GM21619 (cell line): ENCODE results near the gene ZSWIM8.
"Not testable (repeated sequence)": the region's sequence is repeated elsewhere in the genome, so short reads cannot be mapped to it uniquely, and the experiment has no call there.

Experiments
- ATAC-seq: cut with Tn5 transposase; IDR thresholded peaks from one replicate; pipeline ENCODE4 v1.9.1; 2021; ENCODE audit not compliant: unreplicated experiment

The ZSWIM8 gene

DNA sequence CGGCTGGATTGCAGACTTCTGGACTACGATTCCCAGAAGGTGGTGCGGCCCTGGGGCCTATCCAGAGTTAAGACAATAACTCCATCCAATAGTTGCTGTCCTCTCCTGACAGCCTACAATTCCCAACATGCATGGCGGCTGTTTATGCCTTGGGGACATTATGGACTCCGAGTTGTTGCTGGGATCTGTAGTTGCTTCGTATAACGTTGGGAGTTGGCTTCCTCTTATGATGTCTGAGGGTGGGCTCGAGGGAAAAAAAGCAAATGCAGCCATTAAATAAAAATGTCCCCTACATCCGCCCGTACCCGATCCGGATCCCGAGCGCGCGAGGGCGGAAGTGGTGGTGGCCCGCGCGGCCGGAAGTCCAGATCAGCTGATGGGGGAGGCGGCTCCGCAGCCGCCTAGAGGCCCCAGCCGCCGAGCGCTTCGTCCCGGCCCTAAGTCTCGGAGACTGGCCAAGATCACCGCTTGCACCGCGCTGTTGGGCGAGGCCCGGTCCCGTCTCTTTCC lies at the start of gene ZSWIM8:
TSS of gene ZSWIM8 (plus strand) at position 396 of the 510 bp plus-strand sequence. CDS start 273 bp downstream, outside the sequence.
- ATAC-seq, result peak; percentile 70

DNA sequence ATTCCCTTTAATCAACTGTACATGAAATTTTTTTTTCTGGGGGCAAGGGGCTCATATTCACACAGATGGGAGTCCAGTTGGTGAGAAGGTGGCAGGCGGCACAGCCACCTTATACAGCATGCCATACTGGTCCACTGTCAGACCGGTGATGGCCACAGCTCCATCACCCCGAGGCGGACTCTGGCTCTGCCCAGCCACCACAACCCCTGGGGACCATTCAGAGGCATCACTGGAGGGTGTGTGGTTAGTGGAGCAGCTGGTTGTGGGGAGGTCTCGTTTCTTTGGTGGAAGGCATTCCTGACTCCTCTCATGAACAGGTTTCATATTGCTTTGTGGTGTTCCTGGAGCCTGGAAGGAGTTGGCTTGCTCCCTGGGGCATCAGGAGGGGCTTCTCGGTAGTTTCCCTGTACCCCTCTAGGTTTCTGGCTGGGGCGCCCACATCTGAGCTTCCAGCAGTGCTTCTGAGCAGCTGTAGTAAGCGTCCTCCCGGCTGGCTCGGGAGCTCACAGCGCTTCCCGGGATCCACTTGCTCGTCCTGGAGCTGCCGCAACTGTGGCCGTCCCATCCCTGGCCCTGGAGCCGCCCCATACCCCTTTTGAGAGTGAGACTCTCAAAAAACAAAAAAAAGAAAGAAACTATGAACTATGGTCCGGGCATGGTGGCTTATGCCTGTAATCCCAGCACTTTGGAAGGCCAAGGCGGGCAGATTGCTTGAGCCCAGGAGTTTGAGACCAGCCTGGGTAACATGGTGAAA lies 44.7 kb upstream of the ZSWIM8 start:
- ATAC-seq, result not testable (repeated sequence)

- no peak for ATAC-seq
These were observed 43.0 kb upstream of the ZSWIM8 start for GRCh38 chr10:73742454-73742734.

- no peak for ATAC-seq
These were observed 42.0 kb upstream of the ZSWIM8 start for GRCh38 chr10:73743327-73743904.

DNA sequence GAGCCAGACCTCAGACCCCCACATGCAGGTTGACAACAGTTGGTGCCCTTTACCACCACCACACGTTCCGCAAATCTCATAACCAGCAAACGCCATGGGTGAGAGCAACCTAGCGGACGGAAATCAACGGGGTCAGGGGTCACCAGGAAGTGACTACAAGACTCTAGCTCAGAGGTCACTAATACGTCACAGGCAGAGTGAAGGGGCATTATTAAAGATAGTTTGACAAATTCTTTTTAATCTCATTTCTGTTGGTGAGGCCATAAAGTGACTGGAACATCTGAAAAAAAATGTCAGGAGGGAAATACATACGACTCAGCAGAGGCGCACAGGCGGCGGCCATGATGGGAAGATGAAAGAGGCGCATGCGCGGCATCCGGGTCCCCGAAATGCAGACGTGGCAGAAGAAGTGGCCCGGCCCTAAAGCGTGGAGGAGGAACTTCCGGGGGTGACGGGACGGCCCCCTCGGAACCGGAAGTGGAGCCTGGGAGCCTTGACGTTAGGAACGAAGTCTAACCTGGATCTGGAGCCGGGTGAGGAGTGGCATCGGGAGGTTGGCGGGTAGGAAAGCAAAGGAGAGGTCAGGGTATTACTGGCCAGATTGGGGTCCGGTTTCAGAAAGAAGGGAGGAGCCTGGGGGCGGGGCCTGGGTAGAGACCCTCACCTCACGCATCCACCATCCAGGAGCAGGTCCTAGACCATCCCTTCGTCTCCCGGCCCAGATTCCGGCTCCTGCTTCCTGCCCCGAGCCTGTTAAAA lies 41.3 kb upstream of the ZSWIM8 start, which contains the start of gene SEC24C:
TSS of gene SEC24C (plus strand) at position 468 of the 759 bp plus-strand sequence. CDS start 2,461 bp downstream, outside the sequence.
- peak; percentile 88 for ATAC-seq

- peak; percentile 6 for ATAC-seq
These were observed 40.8 kb upstream of the ZSWIM8 start for GRCh38 chr10:73744664-73744975.

GRCh38 chr10:73746721-73747120 lies 38.7 kb upstream of the ZSWIM8 start:
- ATAC-seq, result no peak

GRCh38 chr10:73750819-73751218 lies 34.6 kb upstream of the ZSWIM8 start:
- no peak for ATAC-seq

- ATAC-seq, result no peak
These were observed 29.2 kb upstream of the ZSWIM8 start for GRCh38 chr10:73756183-73756582.

GRCh38 chr10:73758704-73759511 lies 26.5 kb upstream of the ZSWIM8 start:
- ATAC-seq, result no peak

DNA sequence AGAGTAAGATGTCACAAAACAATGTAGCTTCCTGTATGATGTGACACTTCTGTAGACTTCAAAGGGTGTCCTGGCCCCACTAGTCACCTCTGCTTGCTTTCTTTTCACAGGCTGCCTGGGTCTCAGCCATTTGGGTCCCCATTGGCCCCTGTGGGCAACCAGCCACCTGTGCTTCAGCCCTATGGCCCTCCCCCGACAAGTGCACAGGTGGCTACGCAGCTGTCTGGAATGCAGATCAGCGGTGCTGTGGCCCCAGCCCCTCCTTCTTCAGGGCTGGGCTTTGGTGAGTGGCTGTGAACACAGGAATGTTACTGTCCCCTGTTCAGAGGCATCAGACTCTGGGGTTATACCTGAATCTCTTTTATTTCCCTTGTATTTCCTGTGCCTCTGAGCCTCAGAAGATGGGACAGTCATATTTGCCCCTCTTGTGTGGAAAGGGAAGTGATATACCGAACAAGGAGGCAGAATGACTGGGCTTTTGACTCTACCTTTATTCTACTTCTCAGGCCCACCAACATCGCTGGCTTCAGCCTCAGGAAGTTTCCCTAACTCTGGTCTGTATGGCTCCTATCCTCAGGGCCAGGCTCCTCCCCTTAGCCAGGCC lies 25.8 kb upstream of the ZSWIM8 start:
- peak; percentile 43 for ATAC-seq

DNA sequence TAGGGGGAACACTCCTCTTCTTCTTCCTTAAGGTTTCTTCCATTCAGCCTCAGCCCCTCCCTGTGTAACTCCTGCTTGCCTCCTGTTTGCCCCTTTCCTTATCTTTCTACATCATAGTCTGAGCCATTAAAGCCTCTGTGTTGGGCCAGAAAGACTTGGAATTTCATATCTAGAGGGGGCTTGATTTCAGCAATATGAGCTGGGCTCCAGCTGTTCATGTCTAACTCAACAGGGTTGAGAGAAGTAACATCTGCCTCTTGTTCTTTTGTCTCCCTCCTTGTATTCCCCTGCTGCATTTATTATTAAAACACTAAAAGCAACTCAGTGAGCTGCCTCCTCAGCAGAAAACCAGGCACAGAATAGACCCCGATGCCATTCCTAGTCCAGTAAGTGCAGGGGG lies 23.6 kb upstream of the ZSWIM8 start:
- no peak for ATAC-seq

DNA sequence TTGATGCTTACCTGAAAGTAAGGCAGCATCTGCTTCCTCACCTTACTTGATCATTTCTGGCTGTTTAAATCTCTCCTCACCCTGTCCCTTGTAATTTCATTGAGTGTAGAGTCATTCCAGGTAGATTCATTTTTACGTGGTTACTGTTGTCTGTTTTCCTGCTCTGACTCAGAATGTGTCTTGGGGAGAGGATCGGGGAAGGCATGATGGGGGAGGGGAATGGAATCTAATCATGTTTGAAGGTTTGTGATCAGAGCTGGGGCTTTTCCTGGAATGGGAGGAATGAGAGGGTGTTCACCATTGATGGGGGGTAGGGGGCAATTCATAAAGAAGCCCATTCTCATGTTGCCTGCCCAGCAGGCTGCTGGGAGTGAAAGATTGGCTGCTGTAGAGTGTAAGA lies 22.5 kb upstream of the ZSWIM8 start:
- ATAC-seq, result no peak

DNA sequence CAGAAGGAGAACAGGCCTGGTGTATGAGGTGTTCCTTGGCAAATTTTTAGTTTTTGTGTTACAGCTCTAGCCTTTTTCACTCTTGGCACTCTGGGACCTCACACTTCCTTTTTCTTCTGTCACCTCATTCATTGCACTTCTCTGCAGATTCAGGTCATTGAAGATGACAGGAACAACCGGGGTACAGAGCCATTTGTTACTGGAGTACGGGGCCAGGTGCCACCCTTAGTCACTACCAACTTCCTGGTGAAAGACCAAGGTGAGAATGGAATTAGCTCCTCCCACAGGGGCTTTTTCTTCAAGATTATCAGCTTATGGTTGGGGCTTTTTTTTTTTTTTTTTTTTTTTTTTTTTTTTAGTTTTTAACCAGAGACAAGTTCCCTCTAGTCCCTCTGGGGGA lies 22.1 kb upstream of the ZSWIM8 start:
- ATAC-seq, result no peak

GRCh38 chr10:73765066-73765465 lies 20.3 kb upstream of the ZSWIM8 start:
- ATAC-seq, result no peak

DNA sequence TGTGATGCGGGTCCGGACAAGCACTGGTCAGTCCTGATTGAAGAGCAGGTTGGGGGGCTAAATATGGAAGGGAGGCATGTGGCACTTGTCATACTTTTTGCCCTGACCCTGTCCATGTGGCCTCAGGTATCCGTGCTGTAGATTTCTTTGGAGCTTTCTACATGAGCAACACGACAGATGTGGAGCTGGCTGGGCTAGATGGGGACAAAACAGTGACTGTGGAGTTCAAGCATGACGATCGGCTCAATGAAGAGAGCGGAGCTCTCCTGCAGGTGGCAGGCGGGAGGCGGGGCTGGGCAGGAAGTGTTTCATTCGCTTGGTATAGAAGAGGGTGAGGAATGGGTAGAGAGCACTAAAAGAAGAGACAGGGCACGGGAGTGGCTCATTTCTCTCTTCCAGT lies 16.5 kb upstream of the ZSWIM8 start:
- no peak for ATAC-seq

- ATAC-seq, result no peak
These were observed 16.0 kb upstream of the ZSWIM8 start for GRCh38 chr10:73769396-73769795.

- ATAC-seq, result peak; percentile 7
These were observed 13.6 kb upstream of the ZSWIM8 start for GRCh38 chr10:73771722-73772280.

GRCh38 chr10:73772281-73773151 lies 12.9 kb upstream of the ZSWIM8 start:
- ATAC-seq, result peak; percentile 53
